ENCODE results near the gene INSIG1. TPM values are rescaled to one million over a fixed set of nuclear protein-coding genes. Genes with fewer than 3 reads are reported as not detected.

The INSIG1 gene
- total RNA-seq, 6 donors from 2014 or later: 16.8 to 136 (median 100) TPM

- no peak overlapping the region for H3K4me3 ChIP-seq
- H3K9me3 ChIP-seq: no peaks in the 10 kb centered on the region
- ATAC-seq (ENCODE audit: low FRiP score in 2 of 2) (no peak), DNase-seq (peak in 1 of 2 donors; percentile 10)
- TF ChIP-seq EP300 (IDR thresholded peaks at IDR 0.05) (no peak), CTCF (IDR thresholded peaks at IDR 0.05) (no peak), POLR2A (IDR thresholded peaks at IDR 0.05) (no peak), POLR2AphosphoS5 (IDR thresholded peaks at IDR 0.05) (no peak)
- WGBS, 2 donors: 89 to 91% methylated on average over 14 of the region's 14 CpGs
- H3K4me1 ChIP-seq: no peaks in the 10 kb centered on the region
- no peak overlapping the region for H3K27ac ChIP-seq
- no peaks in the 10 kb centered on the region for H3K36me3 ChIP-seq
- H3K27me3 ChIP-seq: no peaks in the 10 kb centered on the region
Measured at GRCh38 chr7:155279787-155280445, 17.8 kb upstream of the INSIG1 start.

GRCh38 chr7:155280446-155281397, 17.0 kb upstream of the INSIG1 start:
- Histone ChIP-seq H3K27me3 (no peaks in the 10 kb centered on the region), H3K36me3 (no peaks in the 10 kb centered on the region), H3K27ac (no peak overlapping the region), H3K9me3 (no peaks in the 10 kb centered on the region), H3K4me3 (no peak overlapping the region), H3K4me1 (no peaks in the 10 kb centered on the region)
- no peak for ATAC-seq (ENCODE audit: low FRiP score in 2 of 2)
- WGBS, 2 donors: 63 to 64% methylated on average over 13 of the region's 13 CpGs
- TF ChIP-seq EP300 (IDR thresholded peaks at IDR 0.05) (no peak), CTCF (IDR thresholded peaks at IDR 0.05) (no peak), POLR2A (IDR thresholded peaks at IDR 0.05) (no peak), POLR2AphosphoS5 (IDR thresholded peaks at IDR 0.05) (no peak)
- DNase-seq: peak in 1 of 2 donors; percentile 5

- H3K27me3 ChIP-seq: no peaks in the 10 kb centered on the region
- TF ChIP-seq POLR2A (IDR thresholded peaks at IDR 0.05) (no peak), POLR2AphosphoS5 (IDR thresholded peaks at IDR 0.05) (no peak), EP300 (IDR thresholded peaks at IDR 0.05) (no peak), CTCF (IDR thresholded peaks at IDR 0.05) (no peak)
- H3K27ac ChIP-seq: no peak overlapping the region
- no peaks in the 10 kb centered on the region for H3K36me3 ChIP-seq
- ATAC-seq (ENCODE audit: low FRiP score in 2 of 2) (peak in 1 of 2 donors; percentile 20), DNase-seq (peak in 1 of 2 donors; percentile 18)
- H3K4me3 ChIP-seq: no peak overlapping the region
- H3K9me3 ChIP-seq: no peaks in the 10 kb centered on the region
- no peaks in the 10 kb centered on the region for H3K4me1 ChIP-seq
- WGBS, 2 donors: 76 to 83% methylated on average over 9 of the region's 9 CpGs
Measured at GRCh38 chr7:155281398-155281969, 16.2 kb upstream of the INSIG1 start.

- no peak for TF ChIP-seq POLR2AphosphoS5 (IDR thresholded peaks at IDR 0.05)
- TF ChIP-seq EP300 (IDR thresholded peaks at IDR 0.05): no peak
- no peak for TF ChIP-seq POLR2A (IDR thresholded peaks at IDR 0.05)
- no peak for TF ChIP-seq CTCF (IDR thresholded peaks at IDR 0.05)
- Histone ChIP-seq H3K4me3 (no peak overlapping the region), H3K9me3 (no peaks in the 10 kb centered on the region), H3K4me1 (no peaks in the 10 kb centered on the region), H3K27me3 (no peaks in the 10 kb centered on the region), H3K36me3 (no peaks in the 10 kb centered on the region), H3K27ac (no peak overlapping the region)
- peak in 1 of 2 donors; percentile 69 for DNase-seq
- peak in 1 of 2 donors; percentile 63 for ATAC-seq (ENCODE audit: low FRiP score in 2 of 2)
- 33 to 34% methylated on average over 6 of the region's 6 CpGs for WGBS, 2 donors
Measured at GRCh38 chr7:155282671-155283070, 15.0 kb upstream of the INSIG1 start.
